Neural cell (in vitro differentiated cells): ENCODE data around the gene SERPINA3. TPM values are rescaled to one million over a fixed set of nuclear protein-coding genes. Genes with fewer than 3 reads are reported as not detected.
"Not testable (repeated sequence)": the region's sequence is repeated elsewhere in the genome, so short reads cannot be mapped to it uniquely, and the experiment has no call there.

Experiments used
- H2AFZ ChIP-seq: fragments of 200-600, 300-800 bp; sonication (generic), shearing (Covaris generic); 2 replicates; pipeline ENCODE4 v1.6.0; 2014; ENCODE audit warnings: low read depth, mild to moderate bottlenecking, antibody characterized with exemption, low read length, moderate library complexity
- H3F3A ChIP-seq: fragments of 200-600 bp; shearing (Covaris generic); 2 replicates; pipeline ENCODE4 v1.6.1; 2016; ENCODE audit warnings: mild to moderate bottlenecking, moderate library complexity, mixed read lengths, antibody characterized with exemption, low read length; ENCODE audit not compliant: insufficient read depth, poor library complexity, severe bottlenecking
- H3K27ac ChIP-seq: fragments of 200-600, 300-800 bp; sonication (generic), shearing (Covaris generic); 2 replicates; pipeline ENCODE4 v1.5.1; 2014; ENCODE audit warnings: mild to moderate bottlenecking, low read length, moderate library complexity
- H3K27me3 ChIP-seq: fragments of 300-800, 200-600 bp; sonication (generic), shearing (Covaris generic); 2 replicates; pipeline ENCODE4 v1.6.0; 2014; ENCODE audit warnings: mild to moderate bottlenecking, low read depth, low read length, moderate library complexity; ENCODE audit not compliant: insufficient read depth
- H3K36me3 ChIP-seq: fragments of 300-800, 200-600 bp; sonication (generic), shearing (Covaris generic); 2 replicates; pipeline ENCODE4 v1.5.1; 2014; ENCODE audit warnings: mild to moderate bottlenecking, antibody characterized with exemption, low read length, moderate library complexity; ENCODE audit not compliant: insufficient read depth
- H3K4me2 ChIP-seq: fragments of 300-800, 200-600 bp; sonication (generic), shearing (Covaris generic); 2 replicates; pipeline ENCODE4 v1.6.0; 2014; ENCODE audit warnings: mild to moderate bottlenecking, low read length
- H3K4me3 ChIP-seq: fragments of 300-800, 200-600 bp; sonication (generic), shearing (Covaris generic); 2 replicates; pipeline ENCODE4 v1.5.1; 2014; ENCODE audit warnings: mild to moderate bottlenecking, low read length, moderate library complexity
- H3K79me2 ChIP-seq: fragments of 200-600 bp; shearing (Covaris generic); replicated peaks from 2 replicates; pipeline ENCODE4 v1.6.0; 2014; ENCODE audit warnings: mild to moderate bottlenecking, low read length, moderate library complexity; ENCODE audit not compliant: insufficient read depth
- H3K9ac ChIP-seq: fragments of 300-800, 200-600 bp; sonication (generic), shearing (Covaris generic); 2 replicates; pipeline ENCODE4 v1.6.1; 2016; ENCODE audit warnings: mild to moderate bottlenecking, low read length, mixed read lengths
- H3K9me2 ChIP-seq: fragments of 200-600 bp; shearing (Covaris generic); 2 replicates; pipeline ENCODE4 v1.6.1; 2016; ENCODE audit warnings: mild to moderate bottlenecking, low read length, mixed read lengths; ENCODE audit not compliant: insufficient read depth
- H3K9me3 ChIP-seq: fragments of 200-600, 300-800 bp; sonication (generic), shearing (Covaris generic); 2 replicates; pipeline ENCODE4 v1.6.1; 2016; ENCODE audit warnings: mild to moderate bottlenecking, mixed run types, low read length, moderate library complexity, mixed read lengths
- H4K20me1 ChIP-seq: fragments of 200-600 bp; shearing (Covaris generic); 2 replicates; pipeline ENCODE4 v1.6.1; 2016; ENCODE audit warnings: mild to moderate bottlenecking, mixed run types; ENCODE audit not compliant: insufficient read depth
- EP300 ChIP-seq: fragments of 450-650 bp; conservative IDR thresholded peaks from 2 replicates; pipeline ENCODE4 v1.6.1; 2014; ENCODE audit warnings: antibody characterized with exemption, mild to moderate bottlenecking, moderate library complexity; ENCODE audit not compliant: poor library complexity, severe bottlenecking
- EZH2 ChIP-seq: fragments of 200-600, 300-800 bp; shearing (Covaris generic), sonication (generic); IDR thresholded peaks from 2 replicates; pipeline ENCODE4 v1.6.1; 2014; ENCODE audit warnings: antibody characterized with exemption, low read length, borderline replicate concordance, mild to moderate bottlenecking; ENCODE audit not compliant: insufficient read depth, poor library complexity, severe bottlenecking
- MXI1 ChIP-seq: fragments of 450-650 bp; conservative IDR thresholded peaks from 2 replicates; pipeline ENCODE4 v1.6.1; 2014; ENCODE audit warnings: antibody characterized with exemption, mild to moderate bottlenecking; ENCODE audit not compliant: poor library complexity, severe bottlenecking
- POLR2AphosphoS5 ChIP-seq: IDR thresholded peaks from 2 replicates; pipeline ENCODE4 v1.6.1; 2012
- RAD21 ChIP-seq: fragments of 450-650 bp; conservative IDR thresholded peaks from 2 replicates; pipeline ENCODE4 v1.6.1; 2014; ENCODE audit warnings: antibody characterized with exemption, mild to moderate bottlenecking, moderate library complexity
- SMC3 ChIP-seq: fragments of 450-650 bp; conservative IDR thresholded peaks from 2 replicates; pipeline ENCODE4 v1.6.1; 2014; ENCODE audit warnings: antibody characterized with exemption, mild to moderate bottlenecking, moderate library complexity; ENCODE audit not compliant: poor library complexity
- TAF1 ChIP-seq: IDR thresholded peaks from 2 replicates; pipeline ENCODE4 v1.6.1; 2012; ENCODE audit warnings: low read depth
- polyA plus RNA-seq: library from polyadenylated mRNA; depleted of rRNA; stranded (reverse); fragments of >200 nt; gene quantifications from 2 replicates; pipeline ENCODE4 v1.2.3, GENCODE V29; 2014
- TF ChIP-seq, protein P1 (sequence below): IDR thresholded peaks from 2 replicates; pipeline ENCODE4 v1.6.1; 2012; ENCODE audit warnings: borderline replicate concordance
- TF ChIP-seq, protein P2 (sequence below): fragments of 450-650 bp; IDR thresholded peaks from 2 replicates; pipeline ENCODE4 v1.5.1; 2014; ENCODE audit warnings: antibody characterized with exemption, mild to moderate bottlenecking, moderate library complexity; ENCODE audit not compliant: poor library complexity, severe bottlenecking

Gene SERPINA3
- polyA plus RNA-seq, 1 donor from 2014 or later = not detected

DNA sequence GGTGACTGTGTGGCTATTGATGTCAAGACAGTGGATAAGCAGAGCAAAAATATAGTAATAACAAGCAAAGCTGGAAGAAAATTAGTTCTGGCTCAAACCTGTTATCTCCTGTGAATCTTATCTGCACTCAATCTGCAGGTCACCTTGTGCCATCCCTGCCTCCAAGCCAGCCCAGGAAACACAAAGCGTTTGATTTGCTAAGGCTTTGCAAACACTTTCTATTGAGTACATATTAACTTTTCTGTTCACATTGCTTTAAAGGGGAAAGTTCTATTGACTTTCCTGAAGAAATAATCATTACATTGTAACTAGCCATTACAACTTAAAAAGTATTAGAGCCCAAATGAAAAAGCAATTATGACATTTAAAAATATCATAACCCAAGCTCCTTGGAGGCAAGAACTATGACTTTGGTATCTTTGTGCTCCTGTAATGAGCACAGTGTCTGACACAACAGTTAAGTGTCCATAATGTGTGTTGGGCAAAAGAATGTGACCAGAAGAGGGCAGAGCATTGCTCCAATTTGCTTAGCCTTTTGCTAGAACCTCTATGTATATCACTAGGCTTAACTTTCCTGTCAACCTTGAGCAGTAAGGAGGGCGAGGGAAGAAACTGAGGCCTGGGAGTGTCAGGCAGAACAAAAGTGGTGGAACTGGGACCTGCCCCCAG, 24.7 kb downstream of the SERPINA3 start:
- TF ChIP-seq SMC3 (no peak), RAD21 (no peak), MXI1 (no peak), EP300 (no peak), TAF1 (no peak)
- TF ChIP-seq, protein P1, sequence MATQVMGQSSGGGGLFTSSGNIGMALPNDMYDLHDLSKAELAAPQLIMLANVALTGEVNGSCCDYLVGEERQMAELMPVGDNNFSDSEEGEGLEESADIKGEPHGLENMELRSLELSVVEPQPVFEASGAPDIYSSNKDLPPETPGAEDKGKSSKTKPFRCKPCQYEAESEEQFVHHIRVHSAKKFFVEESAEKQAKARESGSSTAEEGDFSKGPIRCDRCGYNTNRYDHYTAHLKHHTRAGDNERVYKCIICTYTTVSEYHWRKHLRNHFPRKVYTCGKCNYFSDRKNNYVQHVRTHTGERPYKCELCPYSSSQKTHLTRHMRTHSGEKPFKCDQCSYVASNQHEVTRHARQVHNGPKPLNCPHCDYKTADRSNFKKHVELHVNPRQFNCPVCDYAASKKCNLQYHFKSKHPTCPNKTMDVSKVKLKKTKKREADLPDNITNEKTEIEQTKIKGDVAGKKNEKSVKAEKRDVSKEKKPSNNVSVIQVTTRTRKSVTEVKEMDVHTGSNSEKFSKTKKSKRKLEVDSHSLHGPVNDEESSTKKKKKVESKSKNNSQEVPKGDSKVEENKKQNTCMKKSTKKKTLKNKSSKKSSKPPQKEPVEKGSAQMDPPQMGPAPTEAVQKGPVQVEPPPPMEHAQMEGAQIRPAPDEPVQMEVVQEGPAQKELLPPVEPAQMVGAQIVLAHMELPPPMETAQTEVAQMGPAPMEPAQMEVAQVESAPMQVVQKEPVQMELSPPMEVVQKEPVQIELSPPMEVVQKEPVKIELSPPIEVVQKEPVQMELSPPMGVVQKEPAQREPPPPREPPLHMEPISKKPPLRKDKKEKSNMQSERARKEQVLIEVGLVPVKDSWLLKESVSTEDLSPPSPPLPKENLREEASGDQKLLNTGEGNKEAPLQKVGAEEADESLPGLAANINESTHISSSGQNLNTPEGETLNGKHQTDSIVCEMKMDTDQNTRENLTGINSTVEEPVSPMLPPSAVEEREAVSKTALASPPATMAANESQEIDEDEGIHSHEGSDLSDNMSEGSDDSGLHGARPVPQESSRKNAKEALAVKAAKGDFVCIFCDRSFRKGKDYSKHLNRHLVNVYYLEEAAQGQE = no peak
- TF ChIP-seq, protein P2, sequence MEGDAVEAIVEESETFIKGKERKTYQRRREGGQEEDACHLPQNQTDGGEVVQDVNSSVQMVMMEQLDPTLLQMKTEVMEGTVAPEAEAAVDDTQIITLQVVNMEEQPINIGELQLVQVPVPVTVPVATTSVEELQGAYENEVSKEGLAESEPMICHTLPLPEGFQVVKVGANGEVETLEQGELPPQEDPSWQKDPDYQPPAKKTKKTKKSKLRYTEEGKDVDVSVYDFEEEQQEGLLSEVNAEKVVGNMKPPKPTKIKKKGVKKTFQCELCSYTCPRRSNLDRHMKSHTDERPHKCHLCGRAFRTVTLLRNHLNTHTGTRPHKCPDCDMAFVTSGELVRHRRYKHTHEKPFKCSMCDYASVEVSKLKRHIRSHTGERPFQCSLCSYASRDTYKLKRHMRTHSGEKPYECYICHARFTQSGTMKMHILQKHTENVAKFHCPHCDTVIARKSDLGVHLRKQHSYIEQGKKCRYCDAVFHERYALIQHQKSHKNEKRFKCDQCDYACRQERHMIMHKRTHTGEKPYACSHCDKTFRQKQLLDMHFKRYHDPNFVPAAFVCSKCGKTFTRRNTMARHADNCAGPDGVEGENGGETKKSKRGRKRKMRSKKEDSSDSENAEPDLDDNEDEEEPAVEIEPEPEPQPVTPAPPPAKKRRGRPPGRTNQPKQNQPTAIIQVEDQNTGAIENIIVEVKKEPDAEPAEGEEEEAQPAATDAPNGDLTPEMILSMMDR = no peak
- Histone ChIP-seq H3F3A (no peaks in the 10 kb centered on the region), H3K36me3 (no peaks in the 10 kb centered on the region), H3K27me3 (no peaks in the 10 kb centered on the region), H3K79me2 (no peaks in the 10 kb centered on the region), H3K9me3 (no peaks in the 10 kb centered on the region), H3K27ac (no peak overlapping the region), H3K9ac (no peak overlapping the region), H2AFZ (no peak overlapping the region), H4K20me1 (no peaks in the 10 kb centered on the region), H3K4me2 (no peak overlapping the region), H3K4me3 (no peak overlapping the region), H3K9me2 (no peaks in the 10 kb centered on the region)

DNA sequence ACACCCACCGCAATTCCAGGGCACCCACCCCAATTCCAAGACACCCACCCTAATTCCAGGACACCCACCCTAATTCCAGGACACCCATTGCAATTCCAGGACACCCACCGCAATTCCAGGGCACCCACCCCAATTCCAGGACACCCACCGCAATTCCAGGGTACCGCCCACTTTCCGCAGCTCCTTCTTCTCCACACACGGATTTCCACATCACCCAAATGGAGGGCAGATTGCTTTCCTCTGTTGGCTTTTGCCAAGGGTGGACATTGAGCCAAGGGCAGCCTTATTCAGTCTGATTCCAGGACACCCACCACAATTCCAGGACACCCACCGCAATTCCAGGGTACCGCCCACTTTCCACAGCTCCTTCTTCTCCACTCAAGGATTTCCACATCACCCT, 25.6 kb downstream of the SERPINA3 start:
- H3K27me3 ChIP-seq, H3K36me3 ChIP-seq, H3K79me2 ChIP-seq, H3K27ac ChIP-seq, H3K9me2 ChIP-seq, H3F3A ChIP-seq, H3K4me2 ChIP-seq, H4K20me1 ChIP-seq, H3K4me3 ChIP-seq, H2AFZ ChIP-seq, H3K9me3 ChIP-seq, H3K9ac ChIP-seq: not testable (repeated sequence)

DNA sequence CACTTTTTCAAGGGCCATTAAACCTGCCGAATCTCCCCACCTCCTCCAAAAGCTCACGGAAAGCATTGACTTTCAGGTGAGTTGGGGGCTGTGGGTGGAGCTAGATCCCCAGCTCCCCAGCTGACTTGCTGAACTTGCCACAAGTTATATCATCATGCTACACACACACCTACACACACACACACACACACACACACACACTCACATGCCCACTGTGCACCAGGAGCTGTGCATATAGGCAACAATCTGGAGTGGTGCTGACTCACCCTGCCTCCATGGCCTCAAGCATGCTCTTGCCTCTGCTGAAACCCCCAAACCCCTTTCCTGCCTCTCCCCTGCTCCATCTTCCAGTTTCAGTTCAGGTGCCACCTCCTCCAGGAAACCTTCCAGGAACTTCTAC, 26.1 kb downstream of the SERPINA3 start:
- Histone ChIP-seq H3K4me2 (no peak overlapping the region), H3K79me2 (no peaks in the 10 kb centered on the region), H3K9ac (no peak overlapping the region), H3K27me3 (no peaks in the 10 kb centered on the region), H3F3A (no peaks in the 10 kb centered on the region), H3K36me3 (no peaks in the 10 kb centered on the region), H3K9me2 (no peaks in the 10 kb centered on the region), H3K4me3 (no peak overlapping the region), H3K27ac (no peak overlapping the region), H3K9me3 (no peaks in the 10 kb centered on the region), H4K20me1 (no peaks in the 10 kb centered on the region), H2AFZ (no peak overlapping the region)
- no peak for TF ChIP-seq EZH2
- TF ChIP-seq POLR2AphosphoS5 = no peak
- TF ChIP-seq RAD21 = no peak
- TF ChIP-seq SMC3 = no peak
